Left forelimb (tissue), 1 donor: ENCODE measurements around the gene NEK7.
"Not testable (repeated sequence)": the region's sequence is repeated elsewhere in the genome, so short reads cannot be mapped to it uniquely, and the experiment has no call there.

Experiments
- DNase-seq: peaks from one replicate; pipeline ENCODE4 v3.0.0-alpha.2; 2018; ENCODE audit warnings: low spot score

The NEK7 gene

DNA sequence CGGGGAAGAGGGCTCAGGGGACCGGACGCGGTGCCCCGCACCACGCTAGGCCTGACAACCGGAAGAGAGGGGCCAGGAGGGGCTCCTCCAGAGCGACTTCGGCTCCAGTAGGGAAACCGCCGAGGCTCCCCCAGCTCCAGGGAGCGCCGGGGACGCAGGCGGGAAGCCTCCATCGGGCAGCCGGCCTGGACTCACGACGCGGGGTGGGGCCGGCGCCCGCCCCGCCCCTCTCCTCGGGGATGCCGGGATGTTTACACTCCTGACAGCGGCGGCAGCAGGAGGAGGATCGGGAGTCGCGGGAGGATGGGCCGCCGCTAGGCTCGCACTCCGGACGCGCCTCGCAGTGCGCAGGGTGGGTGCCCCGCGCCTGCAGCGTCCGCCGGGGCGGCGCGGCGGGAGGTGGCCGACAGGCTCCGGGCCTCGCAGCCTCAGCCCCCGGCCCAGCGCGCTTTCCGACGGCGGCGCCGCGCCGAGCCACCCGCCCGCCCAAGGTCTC lies at the start of gene NEK7:
Gene NEK7 (plus strand): TSS at position 254 of the 496 bp plus-strand sequence. CDS start 75,583 bp downstream, outside the sequence.
- DNase-seq: peak; percentile 92

DNA sequence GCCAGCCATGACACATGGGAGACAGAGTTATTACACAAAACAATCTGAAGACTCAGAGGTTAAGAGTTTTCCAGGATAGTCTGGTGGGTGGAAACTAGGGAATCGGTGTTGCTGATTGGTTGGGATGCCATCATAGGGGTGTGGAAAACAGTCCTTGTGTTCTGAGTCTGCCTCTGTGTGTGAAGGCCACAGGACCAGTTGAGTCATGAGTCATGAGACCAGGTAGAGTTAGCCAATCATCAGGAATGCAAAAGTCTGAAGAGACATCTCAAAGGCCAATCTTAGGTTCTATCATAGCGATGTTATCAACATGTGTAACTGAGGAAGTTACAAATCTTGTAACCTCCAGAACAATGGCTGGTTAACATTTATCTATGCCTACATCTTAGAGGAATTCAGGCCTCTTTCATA lies 49.7 kb upstream of the NEK7 start:
- no peak for DNase-seq

DNA sequence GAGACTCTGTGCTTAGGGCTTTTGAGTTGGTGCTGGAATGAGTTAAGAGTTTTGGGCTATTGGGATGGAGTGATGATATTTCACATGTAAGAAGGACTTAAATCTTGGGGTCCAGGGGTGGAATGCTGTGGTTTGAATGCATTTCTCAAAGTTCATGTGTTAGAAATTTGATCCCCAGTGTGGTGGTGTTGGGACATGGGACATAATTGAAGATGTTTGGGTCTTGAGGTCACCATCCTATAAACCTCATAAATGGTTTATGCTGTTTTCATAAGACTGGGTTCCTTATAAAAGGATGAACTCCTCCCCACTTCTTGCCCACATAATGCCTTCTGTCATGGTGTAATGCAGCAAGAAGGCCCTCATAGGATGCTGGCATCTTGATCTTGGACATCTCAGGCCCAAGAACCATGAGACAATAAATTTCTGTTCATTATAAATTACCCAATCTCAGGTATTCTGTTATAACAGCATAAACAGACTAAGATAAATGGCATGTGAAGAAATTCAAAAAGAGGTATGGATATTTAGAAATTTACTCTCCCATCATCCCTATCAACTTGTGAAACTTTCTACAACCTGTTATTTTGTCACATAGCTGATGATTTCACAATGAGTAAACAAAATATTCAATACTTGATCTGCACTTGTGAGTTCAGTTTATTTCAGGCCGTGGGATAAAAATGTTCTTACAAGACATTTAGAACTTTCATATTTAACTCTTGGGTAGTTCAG lies 48.0 kb upstream of the NEK7 start:
- DNase-seq: no peak

DNA sequence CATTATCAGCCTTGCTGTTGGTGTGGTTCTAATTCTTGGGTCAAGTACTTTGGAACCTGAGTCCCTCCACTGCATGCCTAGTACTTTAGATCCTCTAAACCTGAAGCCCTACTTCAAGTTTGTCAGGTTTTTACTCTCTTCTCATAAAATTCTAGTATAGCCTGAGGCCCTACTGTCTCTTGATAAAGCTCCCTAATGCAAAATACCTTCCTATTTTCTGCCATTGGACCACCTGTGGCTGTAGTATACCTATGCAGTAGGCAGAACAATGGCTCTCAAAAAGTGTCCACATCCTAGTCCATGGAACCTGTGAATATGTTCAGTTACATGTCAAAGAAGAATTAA lies 47.5 kb upstream of the NEK7 start:
- no peak for DNase-seq

DNA sequence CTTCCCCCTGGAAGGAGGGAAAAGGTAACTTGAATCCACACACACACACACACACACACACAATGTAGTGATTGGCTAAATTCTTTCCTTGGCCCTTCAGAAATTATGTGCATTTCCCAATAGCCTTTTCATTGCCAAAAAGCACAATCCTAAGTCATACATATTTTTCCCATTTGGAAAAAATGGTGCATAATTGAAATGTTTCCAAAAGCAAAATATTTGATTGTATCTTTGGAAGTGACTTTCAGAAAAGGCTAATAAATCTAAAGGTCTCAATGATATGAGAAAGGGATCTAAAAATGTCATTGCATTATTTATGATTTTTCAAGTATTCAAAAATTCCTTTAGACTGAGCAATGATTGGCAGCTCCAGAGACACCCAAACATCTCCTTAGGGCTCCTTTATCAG lies 43.5 kb upstream of the NEK7 start:
- no peak for DNase-seq

DNA sequence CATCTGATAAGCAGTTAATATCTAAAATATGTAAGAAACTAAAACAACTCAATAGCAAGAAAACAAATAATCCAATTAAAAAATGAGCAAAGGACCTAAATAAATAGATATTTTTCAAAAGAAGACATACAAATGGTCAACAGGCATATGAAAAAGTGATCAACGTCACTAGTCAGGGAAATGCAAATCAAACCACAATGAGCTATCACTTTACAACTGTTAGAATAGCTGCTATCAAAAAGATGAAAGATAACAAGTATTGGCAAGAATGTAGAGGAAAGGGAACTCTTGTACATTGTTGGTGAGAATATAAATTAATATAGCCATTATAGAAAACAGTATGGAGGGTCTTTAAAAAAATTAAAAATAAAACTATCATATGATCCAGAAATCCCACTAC lies 40.7 kb upstream of the NEK7 start:
- no peak for DNase-seq

DNA sequence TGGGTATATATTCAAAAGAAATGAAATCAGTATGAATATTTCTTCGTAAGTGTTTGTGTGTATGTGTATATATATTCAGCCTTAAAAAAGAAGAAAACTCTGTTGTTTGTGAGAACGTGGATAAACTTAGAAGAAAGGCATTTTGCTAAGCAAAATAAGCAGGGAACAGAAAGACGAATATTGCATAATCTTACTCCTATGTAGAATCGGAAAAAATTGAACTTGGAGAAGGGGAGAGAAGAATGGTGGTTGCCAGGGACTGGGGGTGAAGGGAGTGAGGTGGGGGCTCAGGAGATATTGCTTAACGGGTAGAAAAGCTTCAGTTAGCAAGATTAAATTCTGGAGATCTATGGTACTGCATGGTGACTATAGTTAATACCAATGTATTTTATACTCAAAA lies 40.3 kb upstream of the NEK7 start:
- DNase-seq: no peak

DNA sequence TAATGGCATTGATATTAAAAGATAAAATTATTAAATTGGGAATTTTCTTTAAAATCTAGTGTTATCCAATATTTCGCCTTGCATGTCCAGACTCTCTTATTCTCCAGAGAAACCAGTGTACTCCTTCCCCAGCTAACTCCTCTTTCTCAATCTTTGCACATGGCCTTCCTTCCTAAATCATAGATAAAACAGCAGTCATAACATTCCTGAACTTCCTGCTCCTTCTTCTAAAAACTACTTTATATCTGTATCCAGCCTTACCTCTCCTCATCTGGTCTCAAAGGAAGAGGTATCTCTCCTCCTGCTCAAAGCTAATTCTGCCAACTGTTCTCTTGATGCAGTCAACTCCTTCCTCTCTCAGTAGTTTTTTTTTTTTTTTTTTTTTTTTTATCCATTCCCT lies 39.5 kb upstream of the NEK7 start:
- no peak for DNase-seq

DNA sequence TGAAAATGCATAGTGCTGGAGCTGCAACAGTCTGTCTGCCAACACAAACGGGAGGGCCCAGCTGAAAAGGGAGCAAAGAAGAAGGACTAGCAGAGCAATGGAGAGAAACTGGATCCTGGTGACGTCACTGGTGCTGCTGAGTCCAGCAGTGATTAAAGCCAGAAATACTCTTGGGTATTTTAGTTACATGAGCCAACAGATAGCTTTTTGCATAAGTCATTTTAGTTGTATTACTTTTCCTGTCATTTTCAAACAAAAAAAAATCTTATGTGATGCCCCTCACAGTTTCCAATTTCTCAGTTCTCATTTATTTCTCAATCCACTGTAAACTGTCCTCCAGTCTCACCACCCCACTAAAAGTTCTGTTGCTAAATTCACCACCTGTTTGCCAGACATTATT lies 38.7 kb upstream of the NEK7 start:
- DNase-seq: peak; percentile 74

DNA sequence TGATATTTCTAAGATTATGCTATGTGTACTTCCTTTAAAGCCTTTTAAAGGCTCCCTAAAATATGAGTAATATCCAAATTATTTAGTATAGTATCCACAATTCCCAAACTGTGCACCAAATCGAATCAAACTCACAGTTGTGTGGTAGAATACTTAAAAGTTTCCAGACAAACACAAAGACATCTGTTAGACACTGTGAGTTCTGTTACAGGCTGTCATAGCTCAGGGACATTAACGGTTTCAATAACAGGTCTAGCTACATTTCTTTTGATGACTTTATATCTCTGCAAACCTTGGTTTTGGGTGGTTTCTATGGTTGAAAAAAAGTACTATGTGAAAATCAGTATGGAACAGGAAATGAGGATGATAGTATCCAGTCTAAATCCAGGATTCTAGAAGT lies 36.9 kb upstream of the NEK7 start:
- no peak for DNase-seq

DNA sequence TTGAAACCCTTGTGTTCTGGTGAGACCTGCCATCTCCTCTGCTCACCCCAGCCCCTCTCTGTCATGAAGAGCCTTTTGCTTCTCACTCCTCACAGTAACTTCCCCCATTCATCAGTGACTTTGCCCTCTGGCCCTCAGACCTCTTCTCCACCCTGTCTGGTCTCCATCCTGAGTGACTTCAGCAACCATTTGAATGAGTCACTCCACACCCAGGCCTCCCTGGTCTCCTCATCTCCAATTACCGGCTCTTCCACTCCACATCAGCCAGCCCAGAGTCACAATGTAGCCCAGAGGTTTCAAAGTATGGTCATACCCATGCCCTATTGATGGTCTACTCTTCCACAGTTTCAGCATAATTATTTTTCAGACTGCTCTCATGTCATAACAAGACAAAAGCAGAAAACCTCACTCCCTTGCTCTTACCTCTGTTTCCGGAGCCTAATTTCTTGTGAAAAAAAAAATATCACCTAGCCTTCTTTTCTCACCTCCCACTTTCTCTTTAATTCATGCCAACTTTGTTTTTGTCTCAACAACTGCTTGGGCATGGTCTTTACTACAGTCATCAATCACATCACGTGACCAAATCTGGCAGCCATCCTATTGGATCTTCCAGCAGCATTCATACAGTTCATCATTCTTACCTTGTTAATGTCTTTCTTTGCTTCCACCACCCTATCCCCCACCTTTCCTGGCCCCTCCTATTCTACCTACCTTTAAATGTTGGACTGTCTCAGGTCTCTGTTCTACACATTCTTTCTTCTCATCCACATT lies 35.6 kb upstream of the NEK7 start:
- DNase-seq: no peak

DNA sequence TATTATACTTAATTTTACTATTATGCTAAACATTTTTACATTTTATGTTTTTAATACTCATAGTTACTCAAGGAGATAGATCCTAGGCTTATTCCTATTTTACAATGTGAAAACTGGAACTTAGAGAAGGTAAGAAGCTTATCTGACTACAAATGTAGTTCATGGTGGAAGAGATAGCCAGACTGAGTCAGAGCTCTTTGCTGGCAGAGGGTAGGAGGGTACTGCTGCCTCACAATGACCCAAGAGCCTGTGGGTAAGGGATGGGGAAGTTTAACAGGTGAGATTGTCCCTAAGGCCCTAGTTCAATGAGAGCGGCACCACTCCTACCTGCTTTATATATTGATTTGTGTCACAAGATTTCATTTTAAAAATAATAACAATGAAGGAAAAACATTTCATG lies 34.1 kb upstream of the NEK7 start:
- DNase-seq: no peak

DNA sequence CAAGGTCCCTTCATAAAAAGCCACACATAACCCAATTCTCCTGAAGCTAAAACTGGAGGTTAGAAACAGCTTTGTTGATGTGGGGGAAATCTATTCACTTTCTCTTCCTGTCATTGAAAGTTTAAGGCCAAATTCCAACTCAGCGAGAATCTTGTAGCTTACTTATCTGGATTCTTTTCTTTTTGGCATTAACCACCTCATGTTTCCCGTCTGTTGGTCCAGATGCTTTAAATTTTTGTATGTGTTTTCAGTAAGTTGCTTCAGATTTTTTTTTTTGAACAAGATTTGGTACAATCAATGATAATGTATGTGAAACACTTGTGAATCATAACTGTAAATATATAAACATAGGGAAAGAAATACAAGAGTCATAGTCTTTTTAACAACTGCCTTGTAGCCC lies 33.7 kb upstream of the NEK7 start:
- no peak for DNase-seq

DNA sequence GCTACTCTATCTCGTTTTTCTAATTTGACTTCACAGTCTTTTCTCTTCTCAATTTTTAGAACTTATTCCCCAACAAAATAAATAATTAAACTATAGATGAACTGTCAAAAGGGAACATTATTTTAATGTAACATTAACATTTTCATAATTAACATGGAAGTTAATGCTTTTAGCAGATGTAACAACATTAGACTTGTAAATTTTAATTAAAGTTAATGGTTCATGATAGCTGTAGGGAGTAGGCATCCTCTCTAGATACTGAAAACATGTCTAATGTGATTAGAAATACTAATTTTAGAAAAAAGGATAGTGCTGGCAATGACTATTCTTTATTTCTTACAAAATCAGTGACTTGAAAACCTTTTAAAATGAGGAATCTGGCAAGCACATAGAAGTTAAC lies 32.1 kb upstream of the NEK7 start:
- no peak for DNase-seq

DNA sequence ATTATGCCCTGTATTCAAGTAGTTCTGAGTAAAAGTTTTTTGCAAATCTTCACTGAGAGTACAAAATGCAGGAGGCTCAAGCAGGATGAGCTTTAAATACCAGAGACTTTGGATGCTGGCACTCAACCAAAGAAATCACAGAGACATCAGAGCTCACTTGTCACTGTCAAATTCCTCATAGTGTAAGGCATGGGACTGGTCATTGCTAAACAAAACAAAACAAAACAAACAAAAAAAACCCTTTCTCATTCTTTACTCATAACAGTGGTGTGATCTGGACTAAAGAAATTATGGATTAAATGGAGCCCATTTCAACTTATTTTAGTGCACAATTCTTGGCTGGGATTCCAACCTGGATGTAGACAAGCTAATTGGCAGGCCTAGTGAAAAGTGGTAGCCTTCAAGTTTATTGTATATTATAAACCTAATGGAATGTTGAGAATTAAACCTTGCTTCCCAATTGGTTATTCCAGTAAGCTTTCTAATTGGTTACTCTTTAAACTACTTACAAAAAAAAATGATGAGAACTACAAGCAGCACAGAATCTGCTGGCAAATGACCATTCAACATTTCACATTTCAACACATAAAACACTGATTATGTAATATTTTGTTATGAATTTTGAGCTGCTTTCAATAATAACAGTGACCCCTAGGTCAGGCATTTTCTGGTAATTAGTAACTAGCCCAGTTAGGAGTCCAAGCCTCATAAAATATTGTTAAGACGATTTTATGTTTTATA lies 30.6 kb upstream of the NEK7 start:
- DNase-seq: no peak

DNA sequence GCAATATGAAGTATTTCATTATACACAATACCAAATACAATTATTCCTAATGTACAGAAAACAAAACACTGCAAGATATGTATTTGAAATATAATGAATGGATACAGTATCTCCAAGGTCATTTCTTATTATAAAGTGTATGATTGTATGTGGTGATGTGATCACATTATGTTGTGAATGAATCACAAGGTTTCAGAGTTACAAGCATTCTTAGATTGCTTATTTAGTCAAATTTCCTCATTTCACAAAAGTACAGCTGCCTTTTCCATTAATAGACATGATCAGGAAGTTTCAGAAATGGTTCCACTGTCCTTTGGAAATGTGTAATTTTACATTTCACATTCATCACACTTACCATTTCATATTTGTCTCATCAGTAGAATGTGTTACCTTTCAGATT lies 28.3 kb upstream of the NEK7 start:
- DNase-seq: no peak

DNA sequence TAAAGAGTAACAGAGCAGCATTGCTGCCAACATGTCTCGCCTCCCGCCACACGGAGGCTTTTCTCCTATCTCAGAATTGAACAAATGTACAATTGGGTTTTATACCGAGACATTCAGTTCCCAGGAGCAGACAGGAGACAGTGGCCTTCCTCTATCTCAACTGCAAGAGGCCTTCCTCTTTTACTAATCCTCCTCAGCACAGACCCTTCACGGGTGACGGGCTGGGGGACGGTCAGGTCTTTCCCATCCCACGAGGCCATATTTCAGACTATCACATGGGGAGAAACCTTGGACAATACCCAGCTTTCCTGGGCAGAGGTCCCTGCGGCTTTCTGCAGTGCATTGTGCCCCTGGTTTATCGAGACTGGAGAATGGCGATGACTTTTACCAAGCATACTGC lies 26.7 kb upstream of the NEK7 start:
- DNase-seq: not testable (repeated sequence)

DNA sequence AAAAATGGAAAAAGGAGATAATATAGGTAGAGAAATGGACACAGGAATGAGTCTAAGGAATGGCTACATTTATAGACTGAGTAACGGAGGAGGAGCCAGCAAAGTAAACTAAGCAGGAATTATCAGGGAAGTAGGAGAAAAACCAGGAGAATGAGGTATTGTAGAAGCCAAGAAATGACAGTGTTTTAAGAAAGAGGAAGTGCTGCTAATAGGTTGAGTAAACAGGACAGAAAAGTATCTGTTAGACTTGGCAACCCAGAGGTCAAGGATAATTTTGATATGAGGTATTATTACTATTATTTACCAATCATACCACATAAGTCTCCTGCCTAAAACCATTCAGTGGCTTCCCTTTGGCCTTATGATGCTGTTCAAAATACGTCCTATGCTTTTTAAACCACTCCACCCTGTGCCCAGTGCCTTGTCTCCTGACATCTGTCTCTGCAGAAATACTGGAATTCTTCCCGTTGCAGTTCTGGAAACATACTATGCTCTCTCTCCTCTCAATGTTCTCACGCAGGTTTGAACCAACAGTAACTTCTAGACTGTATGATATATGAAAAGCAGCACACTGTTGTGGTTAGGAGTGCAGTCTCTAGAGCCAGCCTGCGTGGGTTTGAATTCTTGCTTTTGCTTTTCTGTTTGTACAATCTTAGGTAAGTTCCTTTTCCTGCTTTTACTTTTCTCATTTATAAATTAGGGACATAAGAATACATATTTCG lies 24.6 kb upstream of the NEK7 start:
- DNase-seq: no peak

DNA sequence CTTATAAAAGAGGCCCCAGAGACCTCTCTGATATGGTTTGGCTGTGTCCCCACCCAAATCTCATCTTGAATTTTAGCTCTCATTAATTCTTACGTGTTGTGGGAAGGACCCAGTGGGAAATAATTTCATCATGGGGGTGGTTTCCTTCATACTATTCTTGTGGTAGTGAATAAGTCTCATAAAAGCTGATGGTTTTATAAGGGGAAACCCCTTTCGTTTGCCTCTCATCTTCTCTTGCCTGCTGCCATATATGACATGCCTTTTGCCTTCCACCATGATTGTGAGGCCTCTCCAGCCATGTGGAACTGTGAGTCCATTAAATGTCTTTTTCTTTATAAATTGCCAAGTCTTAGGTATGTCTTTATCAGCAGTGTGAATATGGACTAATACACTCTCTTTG lies 22.5 kb upstream of the NEK7 start:
- no peak for DNase-seq

DNA sequence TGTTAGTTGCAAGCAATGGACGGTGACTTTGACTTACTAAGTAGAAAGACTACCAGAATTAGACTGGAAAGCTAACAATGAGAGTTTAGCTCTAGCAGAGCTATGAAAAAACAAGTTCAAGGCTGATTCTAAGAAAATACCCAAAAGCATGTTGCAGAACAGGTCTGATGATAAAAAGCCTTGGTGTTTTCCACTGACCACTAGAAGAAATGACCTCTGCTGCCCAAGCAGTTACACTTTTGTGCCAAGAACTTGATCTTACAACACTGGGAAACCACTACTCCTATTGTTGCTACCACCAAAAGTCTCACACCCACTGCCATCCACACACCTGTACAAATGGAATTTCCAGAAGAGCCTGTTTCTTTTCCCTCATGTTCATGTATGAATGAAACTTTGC lies 21.4 kb upstream of the NEK7 start:
- DNase-seq: no peak

DNA sequence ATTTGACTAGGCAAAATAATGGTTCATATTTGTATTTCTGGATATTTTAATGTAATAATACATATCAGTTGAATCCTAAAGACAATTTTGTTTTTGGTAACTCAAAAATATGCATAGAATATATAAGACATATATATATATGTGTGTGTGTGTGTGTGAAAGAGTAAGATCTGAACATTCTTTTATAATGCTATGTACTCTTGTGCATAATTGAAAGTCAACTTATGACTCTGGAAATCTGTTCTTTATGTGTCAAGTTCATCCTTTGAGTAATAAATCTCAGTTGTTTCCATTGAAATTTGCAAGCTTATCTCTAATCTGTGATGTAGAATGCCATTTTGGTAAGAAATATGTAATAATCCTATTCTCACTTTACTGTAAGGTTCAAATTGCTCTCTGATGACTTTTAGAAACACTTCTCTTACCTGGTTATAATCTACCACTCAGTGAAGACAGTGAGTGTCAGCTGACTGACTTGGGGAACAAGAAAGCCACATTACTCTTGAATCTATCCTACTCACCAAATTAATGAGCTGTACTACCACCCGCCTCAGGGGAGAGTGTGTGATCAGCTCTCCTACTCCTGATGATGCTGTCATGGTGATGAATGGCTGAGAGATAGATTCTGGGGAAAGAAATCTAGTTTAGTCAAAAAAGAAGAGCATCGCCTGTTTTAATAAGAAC lies 15.0 kb upstream of the NEK7 start:
- no peak for DNase-seq

DNA sequence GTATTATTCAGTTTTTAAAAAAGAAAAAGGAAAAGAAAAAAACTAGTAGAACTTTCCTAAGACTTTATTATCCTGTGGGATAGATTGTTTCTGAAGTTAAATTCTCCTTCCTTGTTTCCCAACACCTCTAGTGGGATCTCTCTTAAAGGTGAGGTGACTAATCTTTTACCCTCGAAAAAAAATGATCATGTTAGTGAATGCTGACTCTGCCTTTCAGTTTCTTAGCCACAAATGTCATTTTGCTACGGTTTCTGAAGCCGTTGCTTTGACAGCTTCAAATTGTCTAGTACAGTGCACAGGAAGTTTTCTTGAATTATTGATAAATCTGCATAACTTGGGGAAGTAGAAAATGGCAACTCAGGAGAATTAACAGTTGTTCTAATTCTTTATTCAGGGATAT lies 13.0 kb upstream of the NEK7 start:
- DNase-seq: no peak
